OCI-LY3 (cell line): ENCODE results near the gene SLCO2A1.

Source experiments
- CTCF ChIP-seq: fragments of 200-600, 300-600 bp; sonication (generic); IDR thresholded peaks from 2 replicates; pipeline ENCODE4 v1.5.1; 2014; ENCODE audit warnings: antibody characterized with exemption, low read length, low read depth
- EZH2phosphoT487 ChIP-seq: fragments of 200-600 bp; shearing (Covaris generic); IDR thresholded peaks from 2 replicates; pipeline ENCODE4 v1.6.1; 2018; ENCODE audit warnings: antibody characterized with exemption, mixed run types, low read depth

- TF ChIP-seq CTCF (no peak), EZH2phosphoT487 (no peak)
Measured at GRCh38 chr3:133989936-133990702, 39.6 kb downstream of the SLCO2A1 start.
